Mucosa of descending colon (tissue), 3 donors: ENCODE measurements around the gene CDK17. TPM values are rescaled to one million over a fixed set of nuclear protein-coding genes. Genes with fewer than 3 reads are reported as not detected.

Source experiments
- ATAC-seq: fragments of 200-7000 bp; cut with Tn5 transposase; one replicate; pipeline ENCODE4 v1.9.1; 2020; ENCODE audit warnings: mild to moderate bottlenecking, moderate library complexity
- DNase-seq, 3 donors: peaks; one replicate each; pipeline ENCODE4 v3.0.0-alpha.2; 2020
- H3K36me3 ChIP-seq: fragments of 200-600 bp; one replicate; pipeline ENCODE4 v1.8.0; 2021; ENCODE audit warnings: low read depth, mild to moderate bottlenecking
- H3K4me1 ChIP-seq: fragments of 200-600 bp; one replicate; pipeline ENCODE4 v1.8.0; 2021; ENCODE audit warnings: low read depth, mild to moderate bottlenecking
- H3K4me3 ChIP-seq: fragments of 200-600 bp; one replicate; pipeline ENCODE4 v1.8.0; 2021; ENCODE audit warnings: mild to moderate bottlenecking
- H3K9me3 ChIP-seq: fragments of 200-600 bp; one replicate; pipeline ENCODE4 v1.8.0; 2021; ENCODE audit warnings: mild to moderate bottlenecking
- intact Hi-C, 2 donors: fragments of 100-400 bp; cut with DNase I in 1 of 2; cut with micrococcal nuclease in 1 of 2; formaldehyde crosslinking; loops; one replicate each; pipeline versions ENCODE4 v1.11.0 to v1.11.1; 2022; cut with DNase I, micrococcal nuclease
- total RNA-seq, 3 donors: library from RNA; stranded (reverse); fragmentation: NEBNext Ultra II Directional in 2 of 3; extraction: Animal tissue kit (Norgen Biotek cat#: 25700) in 2 of 3; gene quantifications; one replicate each; pipeline versions ENCODE4 v1.2.1 to v1.2.4, GENCODE V29; 2021 to 2023
- TF ChIP-seq, protein P1 (sequence below): fragments of 200-600 bp; IDR thresholded peaks from one replicate; pipeline ENCODE4 v1.8.0; 2022; ENCODE audit warnings: antibody characterized with exemption, mild to moderate bottlenecking
- donor health status: DM: no; HTN: no; CAD: no; lungs with moderate emphysema.
- donor health status: DM: no; HTN: no; CAD: no.
- donor health status: DM: no; HTN: yes; CAD: no.

Gene CDK17
- total RNA-seq, 3 donors from 2014 or later = 19.5 to 43.5 (median 24.0) TPM

DNA sequence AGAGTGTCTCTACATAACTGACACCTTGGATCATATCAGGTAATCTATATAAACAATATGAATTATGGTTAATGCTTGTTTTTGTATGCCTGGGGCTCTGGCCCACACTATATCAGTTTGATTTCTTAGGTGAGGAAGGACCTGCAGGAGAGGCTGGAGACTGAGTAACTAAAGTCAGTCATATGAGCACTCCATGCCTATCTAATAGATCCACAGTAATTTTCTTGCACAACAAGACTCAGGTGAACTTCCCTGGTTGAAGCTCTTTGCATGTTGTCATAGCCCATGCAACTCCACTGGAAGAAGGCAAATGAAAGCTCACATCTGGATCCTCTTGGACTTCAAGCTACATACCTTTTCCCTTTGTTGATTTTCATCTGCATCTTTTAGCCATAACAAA, 62.3 kb downstream of the CDK17 start:
- DNase-seq (no peak), ATAC-seq (no peak)
- H3K9me3 ChIP-seq = peaks cover 4% of the 10 kb centered on the region
- no peaks in the 10 kb centered on the region for H3K36me3 ChIP-seq
- intact Hi-C loops = no loop called here
- peaks cover 7% of the 10 kb centered on the region for H3K4me1 ChIP-seq
- TF ChIP-seq, protein P1, sequence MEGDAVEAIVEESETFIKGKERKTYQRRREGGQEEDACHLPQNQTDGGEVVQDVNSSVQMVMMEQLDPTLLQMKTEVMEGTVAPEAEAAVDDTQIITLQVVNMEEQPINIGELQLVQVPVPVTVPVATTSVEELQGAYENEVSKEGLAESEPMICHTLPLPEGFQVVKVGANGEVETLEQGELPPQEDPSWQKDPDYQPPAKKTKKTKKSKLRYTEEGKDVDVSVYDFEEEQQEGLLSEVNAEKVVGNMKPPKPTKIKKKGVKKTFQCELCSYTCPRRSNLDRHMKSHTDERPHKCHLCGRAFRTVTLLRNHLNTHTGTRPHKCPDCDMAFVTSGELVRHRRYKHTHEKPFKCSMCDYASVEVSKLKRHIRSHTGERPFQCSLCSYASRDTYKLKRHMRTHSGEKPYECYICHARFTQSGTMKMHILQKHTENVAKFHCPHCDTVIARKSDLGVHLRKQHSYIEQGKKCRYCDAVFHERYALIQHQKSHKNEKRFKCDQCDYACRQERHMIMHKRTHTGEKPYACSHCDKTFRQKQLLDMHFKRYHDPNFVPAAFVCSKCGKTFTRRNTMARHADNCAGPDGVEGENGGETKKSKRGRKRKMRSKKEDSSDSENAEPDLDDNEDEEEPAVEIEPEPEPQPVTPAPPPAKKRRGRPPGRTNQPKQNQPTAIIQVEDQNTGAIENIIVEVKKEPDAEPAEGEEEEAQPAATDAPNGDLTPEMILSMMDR = no peak
- no peak overlapping the region for H3K4me3 ChIP-seq

DNA sequence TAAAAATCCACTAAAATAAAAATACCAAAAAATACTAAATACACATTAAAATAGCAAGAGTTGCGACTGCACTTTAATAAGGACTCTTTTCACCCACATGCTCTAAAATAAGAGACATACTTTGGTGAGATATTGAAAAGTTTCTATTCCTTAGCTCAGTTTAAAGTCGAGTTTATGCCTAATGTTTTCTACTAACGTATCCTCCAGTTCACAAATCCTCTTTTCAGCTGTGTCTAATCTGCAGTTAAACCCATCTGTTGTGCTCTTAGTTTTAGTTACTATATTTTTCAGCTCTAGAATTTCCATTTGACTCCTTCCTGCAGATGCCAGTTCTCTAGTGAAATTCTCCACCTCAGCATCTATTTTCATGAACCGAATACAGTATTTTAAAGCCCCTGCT, 63.8 kb downstream of the CDK17 start:
- H3K4me1 ChIP-seq = peaks cover 7% of the 10 kb centered on the region
- no peak for DNase-seq
- intact Hi-C loops = no loop called here
- H3K36me3 ChIP-seq = no peaks in the 10 kb centered on the region
- TF ChIP-seq, protein P1 = no peak
- no peak overlapping the region for H3K4me3 ChIP-seq
- H3K9me3 ChIP-seq = peaks cover 4% of the 10 kb centered on the region
- no peak for ATAC-seq

DNA sequence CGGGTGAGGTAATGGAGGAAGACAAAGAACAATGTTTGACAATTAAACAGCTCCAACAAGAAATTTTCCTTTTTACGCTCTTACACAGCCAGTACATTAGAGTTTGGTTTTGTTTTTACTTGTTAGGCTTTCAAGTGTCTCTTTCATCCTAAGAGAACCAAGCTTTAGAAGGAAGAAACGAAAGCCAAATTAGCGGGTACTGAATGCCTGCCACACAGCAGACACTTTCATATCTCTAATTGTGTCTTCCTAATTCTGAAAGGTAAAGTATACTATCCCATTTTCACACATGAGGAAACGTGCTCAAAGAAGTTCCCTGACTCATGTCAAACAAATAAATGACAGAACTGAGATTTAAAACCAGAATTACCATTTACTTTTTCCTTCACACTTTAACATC, 65.0 kb downstream of the CDK17 start:
- intact Hi-C loops = no loop called here
- Histone ChIP-seq H3K9me3 (peaks cover 4% of the 10 kb centered on the region), H3K36me3 (no peaks in the 10 kb centered on the region), H3K4me1 (peaks cover 7% of the 10 kb centered on the region), H3K4me3 (no peak overlapping the region)
- DNase-seq (no peak), ATAC-seq (no peak)
- TF ChIP-seq, protein P1 = no peak

DNA sequence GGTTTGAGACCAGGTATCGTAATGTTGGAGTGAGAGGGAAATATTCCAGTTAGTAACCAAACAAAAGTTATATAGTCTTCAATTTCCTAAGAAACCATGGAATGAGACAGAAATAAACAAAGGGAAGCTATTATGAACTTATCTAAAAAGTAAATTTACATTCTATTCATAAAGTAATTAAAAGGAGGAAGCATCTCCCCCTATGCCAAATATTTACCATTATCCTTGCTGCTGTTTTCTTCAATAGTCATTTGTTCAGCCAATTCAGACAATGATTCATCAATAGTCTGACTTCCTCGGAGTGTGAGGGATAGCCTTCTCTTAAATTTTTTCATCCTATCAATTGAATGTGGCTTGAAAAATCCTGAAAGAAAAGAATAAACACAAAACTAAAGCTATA, 65.7 kb downstream of the CDK17 start:
- no peak overlapping the region for H3K4me3 ChIP-seq
- ATAC-seq (no peak), DNase-seq (no peak)
- intact Hi-C loops = loop anchor here in 1 of 2 donors (5.0 kb wide), 1 partner anchor 623 kb away; no protein-coding TSS in a partner anchor
- H3K4me1 ChIP-seq = peaks cover 7% of the 10 kb centered on the region
- H3K36me3 ChIP-seq = no peaks in the 10 kb centered on the region
- H3K9me3 ChIP-seq = peaks cover 4% of the 10 kb centered on the region
- TF ChIP-seq, protein P1 = no peak

DNA sequence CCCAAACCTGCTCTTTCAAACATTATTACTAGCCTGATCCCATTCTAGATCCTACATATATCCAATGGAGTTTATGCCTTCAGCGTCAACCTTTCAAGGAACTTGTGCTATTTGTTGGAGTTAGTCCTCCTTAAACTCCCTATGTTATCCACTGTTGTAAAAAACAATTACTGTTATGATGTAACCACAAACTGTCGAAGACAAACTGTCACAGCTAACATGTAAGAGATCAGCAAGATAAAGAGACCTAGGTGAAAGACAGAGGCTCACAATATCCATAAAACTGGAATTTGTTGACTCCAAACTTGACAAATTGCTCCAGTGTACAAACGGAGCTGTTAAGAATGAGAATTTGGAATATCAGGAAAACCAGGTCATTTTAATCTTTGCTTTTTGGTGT, 70.7 kb downstream of the CDK17 start:
- intact Hi-C loops = no loop called here
- no peaks in the 10 kb centered on the region for H3K9me3 ChIP-seq

More for the DNA sequence above, 70.7 kb downstream of the CDK17 start:
- ATAC-seq (no peak), DNase-seq (no peak)
- no peaks in the 10 kb centered on the region for H3K4me1 ChIP-seq
- TF ChIP-seq, protein P1 = no peak
- no peaks in the 10 kb centered on the region for H3K36me3 ChIP-seq
- H3K4me3 ChIP-seq = no peak overlapping the region
